A673 (cell line): ENCODE data around the gene CGNL1. TPM values are rescaled to one million over a fixed set of nuclear protein-coding genes. Genes with fewer than 3 reads are reported as not detected.

Experiments used
- BruUV-seq: library from RNA; stranded (reverse); fragments of 400-500 nt; replicated peaks from 2 replicates; lab custom pipeline; 2021; lab: Mats Ljungman, UMichigan
- CTCF ChIA-PET: fragments of 300-600 bp; sonication (Branson Sonifier 250); formaldehyde crosslinking; loops from one replicate; lab custom pipeline; 2022; ENCODE audit warnings: antibody characterized with exemption; lab: Charles Lee
- POLR2A ChIA-PET: fragments of 300-600 bp; sonication (Branson Sonifier 250); formaldehyde crosslinking; loops from one replicate; lab custom pipeline; 2022; ENCODE audit warnings: antibody characterized with exemption; ENCODE audit not compliant: low non-redundant PET; lab: Charles Lee
- DNase-seq: peaks from one replicate; pipeline ENCODE4 v3.0.0-alpha.2; 2015; ENCODE audit warnings: low spot score
- H3K27ac ChIP-seq: fragments of 200-600 bp; sonication (generic); 2 replicates; pipeline ENCODE4 v1.5.1; 2016; ENCODE audit warnings: mixed run types, low read depth, mild to moderate bottlenecking, mixed read lengths, antibody characterized with exemption, low read length; ENCODE audit not compliant: poor library complexity, severe bottlenecking
- H3K27me3 ChIP-seq: fragments of 200-600 bp; sonication (generic); replicated peaks from 2 replicates; pipeline ENCODE4 v1.6.1; 2017; ENCODE audit warnings: mixed run types, low read depth, mild to moderate bottlenecking, mixed read lengths, antibody characterized with exemption, low read length; ENCODE audit not compliant: insufficient read depth, poor library complexity
- H3K36me3 ChIP-seq: fragments of 200-600 bp; sonication (generic); 2 replicates; pipeline ENCODE4 v1.6.1; 2016; ENCODE audit warnings: mixed run types, mild to moderate bottlenecking, mixed read lengths, antibody characterized with exemption, low read length; ENCODE audit not compliant: insufficient read depth, poor library complexity, severe bottlenecking
- H3K4me1 ChIP-seq: fragments of 200-600 bp; sonication (generic); 2 replicates; pipeline ENCODE4 v1.6.1; 2017; ENCODE audit warnings: mixed run types, mild to moderate bottlenecking, mixed read lengths, antibody characterized with exemption, low read length; ENCODE audit not compliant: insufficient read depth, poor library complexity, severe bottlenecking
- H3K4me3 ChIP-seq: fragments of 200-600 bp; sonication (generic); 2 replicates; pipeline ENCODE4 v1.5.1; 2016; ENCODE audit warnings: low read depth, mixed run types, mild to moderate bottlenecking, mixed read lengths, low read length; ENCODE audit not compliant: poor library complexity, severe bottlenecking
- H3K9me3 ChIP-seq: fragments of 200-600 bp; sonication (generic); 2 replicates; pipeline ENCODE4 v1.6.1; 2016; ENCODE audit warnings: mixed run types, low read depth, mild to moderate bottlenecking, mixed read lengths, antibody characterized with exemption, low read length; ENCODE audit not compliant: poor library complexity, severe bottlenecking
- CTCF ChIP-seq: fragments of 300-800, 200-600 bp; sonication (generic); conservative IDR thresholded peaks from 2 replicates; pipeline ENCODE4 v1.5.1; 2017; ENCODE audit warnings: low read depth, mild to moderate bottlenecking, antibody characterized with exemption, low read length, moderate library complexity, mixed read lengths
- EZH2 ChIP-seq: fragments of 200-600 bp; sonication (generic); IDR thresholded peaks from 2 replicates; pipeline ENCODE4 v1.6.1; 2017; ENCODE audit warnings: borderline replicate concordance, low read depth, mild to moderate bottlenecking, mixed read lengths, antibody characterized with exemption, low read length; ENCODE audit not compliant: poor library complexity, severe bottlenecking
- intact Hi-C: fragments of 100-400 bp; cut with micrococcal nuclease; formaldehyde crosslinking; loops from one replicate; pipeline ENCODE4 v1.10.0; 2022; ENCODE audit not compliant: unreplicated experiment
- total RNA-seq: library from RNA; stranded (reverse); gene quantifications from 2 replicates; pipeline ENCODE4 v1.2.3, GENCODE V29; 2021

Gene CGNL1
- total RNA-seq, 1 experiment from 2014 or later, result 0.58 TPM

DNA sequence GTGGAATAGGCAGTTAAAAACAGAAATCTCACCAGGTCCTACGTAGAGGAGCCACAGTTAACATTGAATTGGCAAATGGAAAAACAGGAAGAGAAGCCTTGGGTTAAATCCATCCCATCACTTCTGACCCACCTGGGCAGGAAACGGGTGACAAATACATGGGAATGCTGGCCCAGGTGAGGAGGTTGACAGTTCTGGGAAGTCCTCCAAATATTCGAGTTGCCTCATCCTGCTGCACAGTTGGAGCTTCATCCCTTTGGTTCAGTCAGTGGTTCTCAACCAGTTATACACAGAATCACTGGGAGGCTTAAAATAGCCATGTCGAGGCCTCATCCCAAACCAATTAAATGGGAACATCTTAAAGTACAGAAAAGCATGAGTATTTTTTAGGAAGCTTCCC, 220.7 kb downstream of the CGNL1 start:
- ChIA-PET POLR2A (no interaction called here), CTCF (no interaction called here)
- Histone ChIP-seq H3K27me3 (peaks cover 16% of the 10 kb centered on the region), H3K9me3 (no peaks in the 10 kb centered on the region), H3K27ac (no peak overlapping the region), H3K36me3 (no peaks in the 10 kb centered on the region), H3K4me1 (no peaks in the 10 kb centered on the region), H3K4me3 (no peak overlapping the region)
- intact Hi-C loops, result no loop called here
- TF ChIP-seq EZH2, result no peak
- no peak for TF ChIP-seq CTCF
- no TSS peak for BruUV-seq
- DNase-seq, result no peak

DNA sequence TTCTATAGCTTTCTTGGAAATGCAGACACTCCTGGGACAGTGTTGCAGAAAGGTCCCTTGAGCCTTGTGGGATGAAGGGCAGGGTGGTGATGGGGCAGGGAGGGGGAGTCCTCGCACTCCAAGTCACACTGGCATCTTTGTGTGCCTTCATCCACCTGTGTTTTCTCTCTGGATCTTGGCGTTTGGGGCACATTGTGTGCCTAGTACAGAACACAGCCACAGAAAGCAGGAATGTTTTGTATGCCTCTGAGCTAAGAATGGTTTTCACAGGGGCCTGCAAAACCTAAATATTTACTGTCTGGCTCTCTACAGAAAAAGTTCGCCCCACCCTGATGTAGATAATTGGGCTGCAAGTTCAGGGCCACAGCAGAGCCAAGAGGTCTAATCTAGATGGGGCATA, 221.1 kb downstream of the CGNL1 start:
- TF ChIP-seq EZH2 (no peak), CTCF (no peak)
- Histone ChIP-seq H3K4me1 (no peaks in the 10 kb centered on the region), H3K4me3 (no peak overlapping the region), H3K27ac (no peak overlapping the region), H3K9me3 (no peaks in the 10 kb centered on the region), H3K27me3 (peaks cover 16% of the 10 kb centered on the region), H3K36me3 (no peaks in the 10 kb centered on the region)
- intact Hi-C loops, result no loop called here
- CTCF ChIA-PET, result no interaction called here
- BruUV-seq, result no TSS peak
- no peak for DNase-seq
- POLR2A ChIA-PET, result no interaction called here

DNA sequence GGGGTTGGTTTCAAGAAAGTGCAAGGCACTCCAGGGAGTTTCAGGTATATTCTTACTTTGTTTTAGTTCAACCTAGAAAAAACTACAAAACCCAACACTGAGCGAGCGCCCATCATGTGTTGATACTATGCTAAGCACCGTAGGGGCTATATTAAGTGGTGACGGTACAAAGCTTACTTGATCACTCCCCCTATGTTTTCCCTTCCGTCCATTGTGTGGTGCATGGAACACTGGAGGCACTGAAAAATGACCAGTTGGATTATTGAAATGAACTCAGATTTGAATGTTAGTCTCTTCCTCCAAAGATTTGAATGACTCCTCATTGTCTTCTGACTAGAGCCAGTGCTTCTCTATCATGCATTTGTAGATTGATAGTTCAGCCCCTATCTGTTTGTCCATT, 222.0 kb downstream of the CGNL1 start:
- Histone ChIP-seq H3K4me1 (no peaks in the 10 kb centered on the region), H3K27me3 (peaks cover 16% of the 10 kb centered on the region), H3K9me3 (no peaks in the 10 kb centered on the region), H3K36me3 (no peaks in the 10 kb centered on the region), H3K4me3 (no peak overlapping the region), H3K27ac (no peak overlapping the region)
- ChIA-PET POLR2A (no interaction called here), CTCF (no interaction called here)
- DNase-seq, result no peak
- no TSS peak for BruUV-seq
- intact Hi-C loops, result no loop called here
- TF ChIP-seq CTCF (no peak), EZH2 (no peak)
